Activated CD4-positive, CD25-positive, alpha-beta regulatory T cell (primary cell): Measurements from ENCODE around the gene UBE2F.
"Not testable (repeated sequence)": the region's sequence is repeated elsewhere in the genome, so short reads cannot be mapped to it uniquely, and the experiment has no call there.

Experiments used
- DNase-seq, 4 experiments: peaks; one replicate each; lab custom pipeline; 2025; lab: John Stamatoyannopoulos, UW

The UBE2F gene

GRCh38 chr2:237979331-237979730, 12.5 kb downstream of the UBE2F start:
- DNase-seq = no peak

- no peak for DNase-seq
These were observed 13.3 kb downstream of the UBE2F start for GRCh38 chr2:237980087-237980486.

- DNase-seq = no peak
These were observed 13.9 kb downstream of the UBE2F start for GRCh38 chr2:237980751-237981150.

- not testable (repeated sequence) for DNase-seq
These were observed 14.8 kb downstream of the UBE2F start for GRCh38 chr2:237981621-237982020.

GRCh38 chr2:237982039-237982725, 15.4 kb downstream of the UBE2F start:
- DNase-seq = no peak

GRCh38 chr2:237983922-237984321, 17.1 kb downstream of the UBE2F start:
- DNase-seq = no peak

GRCh38 chr2:237987268-237987667, 20.5 kb downstream of the UBE2F start:
- DNase-seq = no peak

GRCh38 chr2:237993701-237994100, 26.9 kb downstream of the UBE2F start:
- no peak for DNase-seq

- DNase-seq = no peak
These were observed 28.2 kb downstream of the UBE2F start for GRCh38 chr2:237995036-237995435.

- DNase-seq = no peak
These were observed 29.3 kb downstream of the UBE2F start for GRCh38 chr2:237996021-237996593.

- DNase-seq = no peak
These were observed 30.7 kb downstream of the UBE2F start for GRCh38 chr2:237997521-237997920.

- no peak for DNase-seq
These were observed 31.7 kb downstream of the UBE2F start for GRCh38 chr2:237998530-237998929.

GRCh38 chr2:238003234-238004031, 36.6 kb downstream of the UBE2F start:
- no peak for DNase-seq

GRCh38 chr2:238004077-238004830, 37.4 kb downstream of the UBE2F start:
- DNase-seq = no peak

GRCh38 chr2:238005528-238005927, 38.7 kb downstream of the UBE2F start:
- no peak for DNase-seq

- no peak for DNase-seq
These were observed 39.7 kb downstream of the UBE2F start for GRCh38 chr2:238006510-238006909.

- DNase-seq = no peak
These were observed 41.1 kb downstream of the UBE2F start for GRCh38 chr2:238007924-238008323.

GRCh38 chr2:238009563-238009962, 42.7 kb downstream of the UBE2F start:
- DNase-seq = no peak

GRCh38 chr2:238010572-238010971, 43.8 kb downstream of the UBE2F start:
- no peak for DNase-seq

- no peak for DNase-seq
These were observed 47.0 kb downstream of the UBE2F start for GRCh38 chr2:238013806-238014205.

- DNase-seq = no peak
These were observed 48.9 kb downstream of the UBE2F start for GRCh38 chr2:238015705-238016104.

- DNase-seq = no peak
These were observed 49.7 kb downstream of the UBE2F start for GRCh38 chr2:238016526-238016925.
